GM03348 (cell line): Measurements from ENCODE around the gene NCAPD3.
"Not testable (repeated sequence)": the region's sequence is repeated elsewhere in the genome, so short reads cannot be mapped to it uniquely, and the experiment has no call there.

Experiments used
- DNase-seq: peaks from one replicate; pipeline ENCODE4 v3.0.0; 2012; ENCODE audit warnings: low spot score

Gene NCAPD3

DNA sequence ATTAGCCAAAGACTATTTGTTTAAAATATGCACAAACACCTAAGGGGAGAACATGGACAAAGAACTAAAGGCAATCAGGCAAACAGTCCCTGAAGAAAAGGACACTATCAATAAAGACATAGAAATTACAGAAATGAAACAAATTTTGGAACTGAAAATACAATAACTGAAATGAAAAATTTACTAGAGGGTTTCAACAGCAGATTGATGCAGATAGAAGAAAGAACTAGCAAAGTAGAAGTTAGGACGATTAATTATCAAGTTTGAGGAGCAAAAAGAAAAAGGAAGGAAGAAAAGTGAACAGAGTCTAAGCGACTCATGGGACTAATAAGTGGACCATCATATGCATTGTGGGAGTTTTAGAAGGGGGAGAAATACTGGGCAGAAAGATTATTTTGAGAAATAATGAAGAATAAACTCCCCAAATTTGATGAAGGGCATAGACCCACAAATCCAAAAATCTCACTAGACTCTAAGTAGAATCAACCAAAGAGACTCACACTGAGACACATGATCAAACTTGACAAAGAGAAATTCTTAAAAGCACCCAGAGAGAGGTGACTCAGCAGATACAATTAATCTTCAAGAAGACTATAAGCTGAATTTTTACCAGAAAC is 92.0 kb downstream of the NCAPD3 start:
- no peak for DNase-seq

DNA sequence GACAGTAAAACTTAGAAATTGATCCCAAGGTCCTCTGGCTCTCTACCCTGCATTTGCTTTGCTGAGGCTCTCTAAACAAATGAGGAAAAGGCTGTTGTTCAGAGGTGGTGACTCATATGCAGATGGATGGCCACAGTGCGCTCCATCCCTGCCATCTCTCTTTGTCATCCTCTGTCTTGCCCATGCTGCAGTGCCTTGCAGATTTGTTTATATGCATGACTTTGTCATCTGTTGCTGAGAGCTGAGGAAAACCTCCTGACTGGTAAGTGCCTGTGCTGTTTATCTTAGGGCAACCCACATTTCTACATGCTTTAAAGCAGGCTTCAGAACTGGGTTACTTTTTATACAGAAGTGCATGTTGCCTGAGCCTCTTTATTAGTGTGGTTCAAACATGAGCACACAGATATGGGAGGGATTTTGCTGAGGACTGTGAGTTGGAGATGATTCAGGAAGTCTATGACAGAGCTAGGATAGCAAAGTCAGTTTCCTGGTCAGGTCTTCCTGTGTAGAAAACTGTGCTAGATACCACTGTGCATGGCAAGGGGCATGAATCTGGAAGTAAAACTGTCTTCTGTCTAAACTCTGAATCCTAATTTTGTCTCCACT is 97.4 kb downstream of the NCAPD3 start:
- DNase-seq: peak; percentile 82

DNA sequence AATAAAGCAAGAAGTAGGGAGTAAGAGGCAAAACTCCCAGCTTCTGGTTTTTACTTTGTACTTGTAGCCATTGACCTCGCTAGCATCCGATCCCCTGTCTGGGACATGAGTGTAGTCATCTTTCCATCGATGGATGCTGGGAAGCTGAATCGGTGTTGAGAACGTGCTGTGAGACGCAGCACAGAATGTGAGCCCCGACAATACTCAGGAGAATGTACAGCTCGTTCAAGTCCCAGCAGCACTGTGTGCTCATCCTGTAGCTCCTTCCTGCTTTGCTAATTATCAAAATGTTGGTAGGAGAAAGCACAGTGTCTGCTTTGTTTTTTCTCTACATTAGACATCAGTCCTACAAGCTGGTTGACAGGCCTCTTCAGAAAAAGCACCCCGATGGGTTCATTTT is 98.3 kb downstream of the NCAPD3 start:
- DNase-seq: no peak

DNA sequence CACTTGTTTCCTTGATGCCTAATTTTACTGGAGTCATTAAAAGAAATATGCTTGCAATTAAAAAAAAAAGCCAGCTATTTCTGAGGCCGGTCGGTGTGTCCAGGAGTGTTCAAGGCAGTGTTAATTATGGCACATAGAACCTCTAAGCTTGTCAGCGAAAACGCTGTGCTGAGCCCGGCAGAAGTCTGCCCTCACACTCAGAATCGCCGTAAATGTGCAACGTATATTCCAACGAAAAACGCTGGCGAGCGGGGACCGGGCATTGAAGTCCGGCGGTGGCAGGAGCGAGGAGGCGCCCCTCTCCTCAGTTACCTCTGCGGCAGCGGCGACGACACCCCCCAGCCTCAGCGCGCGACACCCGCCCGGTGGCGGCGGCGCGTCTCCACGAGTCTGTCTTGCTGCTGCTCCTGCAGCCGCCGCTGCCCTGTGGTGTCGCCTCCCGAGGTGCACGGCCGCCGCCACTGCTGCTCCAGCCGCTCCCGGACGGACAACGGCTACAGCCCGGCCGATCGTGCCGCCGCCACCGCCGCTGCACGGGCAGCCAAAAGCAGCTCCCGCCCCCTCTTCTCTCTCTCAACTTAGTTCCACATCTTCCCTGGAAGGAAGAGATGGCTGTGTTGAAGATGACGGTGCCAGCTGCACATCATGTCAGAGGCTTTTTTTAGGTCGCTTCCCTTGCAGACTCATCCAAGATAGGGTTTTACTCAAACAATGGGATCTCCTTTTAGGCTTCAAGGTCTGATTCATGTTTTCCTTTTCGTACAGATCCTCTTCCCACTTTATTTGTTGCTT is 98.9 kb downstream of the NCAPD3 start:
- DNase-seq: peak; percentile 59

DNA sequence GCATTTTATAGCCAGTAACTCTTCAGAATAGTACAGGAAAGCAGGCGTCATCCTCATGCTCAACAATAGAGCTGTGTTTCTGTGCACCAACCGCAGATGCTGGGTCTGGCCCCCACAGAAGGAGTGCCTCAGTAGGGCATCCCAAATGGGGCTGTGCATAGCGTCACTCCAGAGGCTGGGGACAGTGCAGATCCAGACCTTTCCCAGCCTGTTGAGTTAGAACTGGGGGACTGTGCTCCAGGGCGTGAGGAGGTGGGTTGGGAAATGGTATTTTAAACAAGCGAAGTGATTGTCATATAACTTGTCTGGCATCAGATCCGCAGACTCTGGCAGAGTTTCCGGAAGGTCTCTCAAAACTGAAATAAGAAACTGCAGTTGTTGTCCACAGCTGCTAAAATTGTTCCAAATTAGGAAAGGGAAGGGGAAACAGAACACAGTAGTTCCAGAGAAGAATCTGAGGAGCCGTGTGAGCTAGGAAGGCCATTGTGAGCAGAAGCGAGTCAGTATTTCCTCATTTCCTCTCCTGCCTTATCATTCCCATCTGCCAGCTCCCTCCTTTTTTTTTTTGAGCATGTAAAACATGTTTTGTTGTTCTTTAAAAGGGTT is 102.7 kb downstream of the NCAPD3 start:
- DNase-seq: peak; percentile 71

DNA sequence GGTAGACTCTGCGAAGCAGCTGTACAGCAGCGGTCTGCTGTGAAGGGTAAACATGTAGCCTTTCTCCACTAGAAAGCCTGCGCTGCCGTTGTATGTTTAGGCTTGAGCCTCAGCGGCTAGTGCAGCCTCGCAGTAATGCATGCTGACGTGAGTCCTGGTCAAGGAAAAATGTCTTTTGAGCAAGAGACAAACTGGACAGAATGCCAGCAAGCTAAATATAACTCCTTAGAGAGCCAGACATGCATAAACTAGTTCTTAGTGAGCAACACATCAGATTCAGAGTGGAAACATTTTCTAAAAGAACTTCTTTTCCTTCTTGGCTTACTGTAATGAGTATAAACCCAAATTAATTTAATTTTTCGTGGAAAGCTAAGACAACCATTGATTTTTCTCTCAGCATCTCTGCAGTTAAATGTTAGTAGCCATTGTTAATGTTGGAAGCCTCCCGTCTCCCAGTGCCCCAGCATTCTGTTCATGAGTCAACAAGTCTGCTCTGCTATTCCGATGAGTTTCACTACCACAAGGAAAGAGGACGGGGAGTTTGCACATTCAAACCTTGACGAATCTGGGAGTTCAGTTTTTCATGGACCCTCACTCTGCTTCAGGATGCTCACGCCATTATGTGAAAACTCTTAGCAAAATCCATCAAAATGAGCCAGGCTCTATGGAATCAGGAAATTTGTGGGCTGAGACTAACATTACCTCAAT is 103.5 kb downstream of the NCAPD3 start:
- DNase-seq: peak; percentile 78

DNA sequence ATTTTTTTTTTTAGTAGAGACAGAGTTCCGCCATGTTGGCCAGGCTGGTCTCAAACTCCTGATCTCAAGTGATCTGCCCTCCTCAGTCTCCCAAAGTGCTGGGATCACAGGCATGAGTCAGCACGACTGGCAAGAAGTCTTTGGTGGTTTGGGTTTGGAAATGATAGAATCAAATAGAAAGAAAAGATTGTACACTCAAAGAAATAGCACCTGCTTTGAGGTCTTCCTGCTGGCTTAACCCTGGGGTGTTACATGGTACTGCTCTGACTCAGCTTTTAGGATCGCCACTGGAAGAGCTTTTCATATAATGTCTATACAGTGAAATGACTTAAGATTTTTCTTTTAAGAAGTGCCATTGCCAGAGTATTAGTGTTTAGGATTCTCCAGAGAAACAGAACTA is 104.7 kb downstream of the NCAPD3 start:
- no peak for DNase-seq

DNA sequence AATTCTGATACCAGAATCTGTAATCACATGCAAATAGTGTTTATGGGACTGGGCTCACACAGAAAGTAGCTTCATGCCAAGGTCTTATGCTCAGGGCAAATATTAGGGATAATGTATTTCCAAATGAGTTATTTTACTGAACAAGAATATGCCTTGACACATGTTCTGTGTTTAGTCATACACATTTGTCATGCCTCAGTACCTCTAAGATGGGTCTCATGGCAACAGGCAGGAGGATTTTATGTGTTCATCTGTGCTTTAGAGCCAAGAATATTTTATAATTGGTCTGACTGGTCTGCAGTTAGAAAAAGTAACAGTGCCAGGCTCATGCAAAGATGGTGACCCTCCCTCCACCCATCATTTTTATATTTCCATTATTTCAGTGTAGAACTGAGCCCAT is 105.8 kb downstream of the NCAPD3 start:
- no peak for DNase-seq

DNA sequence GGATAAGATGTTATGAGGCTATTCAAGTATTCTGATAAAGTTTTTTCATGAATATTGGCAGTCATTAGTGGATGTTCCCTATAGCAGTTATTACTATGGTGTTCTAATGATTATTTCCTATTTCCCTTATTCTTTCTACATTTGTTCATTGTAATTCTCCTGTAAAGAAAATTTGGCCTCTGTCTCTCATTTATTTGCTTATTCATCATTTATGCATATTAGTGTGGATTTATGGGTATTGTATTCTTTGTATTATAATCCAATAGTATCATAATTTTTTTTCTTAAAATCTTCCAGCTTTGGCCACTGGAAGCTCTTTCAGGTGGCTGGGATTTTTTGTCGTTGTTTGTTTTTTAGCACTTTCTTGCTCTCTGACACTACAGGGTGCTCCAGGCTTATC is 107.6 kb downstream of the NCAPD3 start:
- DNase-seq: no peak

DNA sequence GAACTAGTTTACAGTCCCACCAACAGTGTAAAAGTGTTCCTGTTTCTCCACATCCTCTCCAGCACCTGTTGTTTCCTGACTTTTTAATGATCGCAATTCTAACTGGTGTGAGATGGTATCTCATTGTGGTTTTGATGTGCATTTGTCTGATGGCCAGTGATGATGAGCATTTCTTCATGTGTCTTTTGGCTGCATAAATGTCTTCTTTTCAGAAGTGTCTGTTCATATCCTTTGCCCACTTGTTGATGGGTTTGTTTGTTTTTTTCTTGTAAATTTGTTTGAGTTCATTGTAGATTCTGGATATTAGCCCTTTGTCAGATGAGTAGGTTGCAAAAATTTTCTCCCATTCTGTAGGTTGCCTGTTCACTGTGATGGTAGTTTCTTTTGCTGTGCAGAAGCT is 110.0 kb downstream of the NCAPD3 start:
- DNase-seq: not testable (repeated sequence)

DNA sequence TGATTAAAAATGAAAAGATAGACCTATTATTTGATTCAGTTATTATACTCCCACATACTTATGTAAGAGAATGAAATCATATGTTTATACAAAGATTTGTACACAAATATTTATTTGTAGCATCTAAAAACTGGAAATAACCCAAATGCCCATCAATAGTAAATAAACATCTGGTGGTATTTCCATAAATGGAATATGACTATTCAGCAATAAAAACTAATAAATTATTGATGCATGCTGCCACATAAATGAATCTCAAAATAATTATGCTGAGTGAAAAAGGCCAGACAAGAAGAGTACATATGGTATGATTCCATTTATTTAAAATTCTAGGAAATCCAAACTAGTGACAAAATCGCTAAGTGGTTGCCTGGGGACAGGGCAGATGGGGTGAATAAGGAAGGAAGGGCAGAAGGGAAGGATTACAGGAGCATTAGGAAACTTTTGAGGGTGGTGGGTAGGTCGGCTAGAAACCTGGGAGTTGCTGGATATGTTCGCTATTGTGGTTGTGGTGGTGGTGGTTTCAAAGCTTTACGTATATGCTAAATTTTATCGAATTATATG is 113.4 kb downstream of the NCAPD3 start:
- DNase-seq: no peak
